DOHH2 (cell line): ENCODE data around the gene IRF1.
"Not testable (repeated sequence)": the region's sequence is repeated elsewhere in the genome, so short reads cannot be mapped to it uniquely, and the experiment has no call there.

Experiments
- EZH2phosphoT487 ChIP-seq: fragments of 200-600 bp; sonication (generic); IDR thresholded peaks from 2 replicates; pipeline ENCODE4 v1.6.1; 2017; ENCODE audit warnings: borderline replicate concordance, mild to moderate bottlenecking, antibody characterized with exemption, low read length, moderate library complexity, mixed read lengths
- TF ChIP-seq, protein P1 (sequence below): fragments of 200-600 bp; sonication (generic); IDR thresholded peaks from one replicate; pipeline ENCODE4 v1.5.1; 2014; ENCODE audit warnings: antibody characterized with exemption, mild to moderate bottlenecking, low read depth, low read length; ENCODE audit not compliant: poor library complexity, severe bottlenecking

DNA sequence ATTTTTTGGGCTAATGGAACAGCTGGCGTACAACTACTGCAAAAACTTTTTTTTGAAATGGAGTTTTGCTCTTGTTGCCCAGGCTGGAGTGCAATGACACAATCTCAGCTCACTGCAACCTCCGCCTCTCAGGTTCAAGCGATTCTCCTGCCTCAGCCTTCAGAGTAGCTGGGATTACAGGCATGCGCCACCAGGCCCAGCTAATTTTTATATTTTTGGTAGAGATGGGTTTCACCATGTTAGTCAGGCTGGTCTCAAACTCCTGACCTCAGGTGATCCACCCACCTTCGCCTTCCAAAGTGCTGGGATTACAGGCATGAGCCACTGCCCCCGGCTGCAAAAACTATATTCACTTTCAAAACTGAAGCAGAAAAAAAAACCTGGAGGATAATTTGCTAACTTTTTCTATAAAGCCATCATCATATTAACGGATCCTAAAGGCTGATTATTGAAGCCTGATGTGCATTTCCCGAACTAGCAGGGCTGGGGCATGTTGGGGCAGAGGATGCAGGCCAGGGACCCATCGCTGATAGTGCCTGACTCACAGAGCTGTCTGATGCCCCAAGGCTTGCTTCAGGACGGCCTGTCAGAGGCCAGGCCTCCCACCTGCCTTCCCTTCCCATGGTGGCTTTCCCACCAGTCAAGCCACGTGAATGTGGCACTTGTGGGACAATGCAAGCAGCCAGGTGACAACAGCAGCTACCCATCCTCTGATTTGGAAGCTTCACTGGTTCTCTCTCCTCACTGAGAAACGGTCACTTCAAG is 5.5 kb downstream of the IRF1 start:
- TF ChIP-seq, protein P1, sequence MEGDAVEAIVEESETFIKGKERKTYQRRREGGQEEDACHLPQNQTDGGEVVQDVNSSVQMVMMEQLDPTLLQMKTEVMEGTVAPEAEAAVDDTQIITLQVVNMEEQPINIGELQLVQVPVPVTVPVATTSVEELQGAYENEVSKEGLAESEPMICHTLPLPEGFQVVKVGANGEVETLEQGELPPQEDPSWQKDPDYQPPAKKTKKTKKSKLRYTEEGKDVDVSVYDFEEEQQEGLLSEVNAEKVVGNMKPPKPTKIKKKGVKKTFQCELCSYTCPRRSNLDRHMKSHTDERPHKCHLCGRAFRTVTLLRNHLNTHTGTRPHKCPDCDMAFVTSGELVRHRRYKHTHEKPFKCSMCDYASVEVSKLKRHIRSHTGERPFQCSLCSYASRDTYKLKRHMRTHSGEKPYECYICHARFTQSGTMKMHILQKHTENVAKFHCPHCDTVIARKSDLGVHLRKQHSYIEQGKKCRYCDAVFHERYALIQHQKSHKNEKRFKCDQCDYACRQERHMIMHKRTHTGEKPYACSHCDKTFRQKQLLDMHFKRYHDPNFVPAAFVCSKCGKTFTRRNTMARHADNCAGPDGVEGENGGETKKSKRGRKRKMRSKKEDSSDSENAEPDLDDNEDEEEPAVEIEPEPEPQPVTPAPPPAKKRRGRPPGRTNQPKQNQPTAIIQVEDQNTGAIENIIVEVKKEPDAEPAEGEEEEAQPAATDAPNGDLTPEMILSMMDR: not testable (repeated sequence)
- not testable (repeated sequence) for TF ChIP-seq EZH2phosphoT487
